HuH-7 (cell line): Measurements from ENCODE around the gene TMEM163.

Source experiments
- DNase-seq: peaks from one replicate; pipeline ENCODE4 v3.0.0; 2011; ENCODE audit warnings: low spot score

TMEM163 gene

DNA sequence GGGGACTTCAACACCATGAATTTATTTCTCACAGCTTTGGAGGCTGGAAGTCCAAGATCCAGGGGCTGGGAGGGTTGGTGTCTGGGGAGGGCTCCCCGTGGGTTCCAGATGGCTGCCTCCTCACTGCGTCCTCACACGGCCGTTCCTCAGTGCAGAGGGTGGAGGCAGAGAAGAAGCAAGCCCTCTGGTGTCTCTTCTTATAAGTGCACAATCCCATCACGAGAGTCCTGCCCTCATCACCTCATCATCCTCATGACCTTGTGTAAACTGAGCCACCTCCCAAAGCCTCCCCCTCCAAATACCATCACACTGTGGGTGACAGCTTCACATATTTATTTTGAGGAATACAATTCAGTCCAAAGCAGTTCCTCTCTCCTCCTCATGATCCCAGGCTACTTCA is 26.3 kb downstream of the TMEM163 start:
- DNase-seq: no peak

DNA sequence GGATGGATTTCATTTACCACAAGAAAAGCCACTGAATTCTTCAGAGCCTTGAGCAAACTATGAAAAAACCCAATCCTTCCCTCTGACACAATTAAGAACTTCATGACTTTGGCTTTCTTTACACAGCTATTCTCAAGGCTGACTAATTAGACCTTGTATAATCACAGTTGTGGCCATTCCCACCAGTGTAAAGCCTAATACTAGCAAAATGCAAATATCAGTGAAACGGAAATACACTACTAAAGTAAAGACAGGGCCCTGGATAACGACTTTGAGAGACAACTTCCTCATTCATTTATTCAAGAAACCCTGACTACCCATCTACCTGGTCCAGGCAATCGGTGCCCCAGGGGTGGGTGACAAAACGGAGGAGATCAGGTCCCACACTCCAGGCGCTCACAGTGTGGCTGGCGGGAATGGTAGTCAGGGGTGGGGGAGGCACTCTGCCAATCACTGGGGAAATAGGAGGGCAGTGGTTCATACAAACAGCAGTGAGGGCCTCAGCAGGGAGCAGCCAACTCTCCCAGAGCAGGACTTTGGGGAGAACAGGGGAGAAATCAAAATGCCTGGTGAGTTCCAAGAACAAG is 28.1 kb downstream of the TMEM163 start:
- DNase-seq: no peak

DNA sequence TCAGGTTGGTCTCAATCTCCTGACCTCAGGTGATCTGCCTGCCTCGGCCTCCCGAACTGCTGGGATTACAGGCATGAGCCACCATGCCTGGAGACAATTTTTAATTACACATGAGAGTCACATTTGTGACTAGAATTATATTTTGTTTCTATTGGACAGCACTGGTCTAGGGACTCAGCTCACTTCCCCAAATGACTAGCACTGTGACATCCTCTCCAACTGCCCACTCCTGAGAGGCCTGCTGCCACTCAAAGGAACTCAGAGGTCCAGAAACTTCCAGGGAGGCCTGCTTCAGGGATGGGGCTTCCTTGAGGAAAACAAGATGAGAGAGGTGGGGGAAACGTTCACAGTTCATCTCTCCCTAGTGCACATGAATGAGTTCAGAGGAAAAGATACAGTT is 29.5 kb downstream of the TMEM163 start:
- DNase-seq: no peak

DNA sequence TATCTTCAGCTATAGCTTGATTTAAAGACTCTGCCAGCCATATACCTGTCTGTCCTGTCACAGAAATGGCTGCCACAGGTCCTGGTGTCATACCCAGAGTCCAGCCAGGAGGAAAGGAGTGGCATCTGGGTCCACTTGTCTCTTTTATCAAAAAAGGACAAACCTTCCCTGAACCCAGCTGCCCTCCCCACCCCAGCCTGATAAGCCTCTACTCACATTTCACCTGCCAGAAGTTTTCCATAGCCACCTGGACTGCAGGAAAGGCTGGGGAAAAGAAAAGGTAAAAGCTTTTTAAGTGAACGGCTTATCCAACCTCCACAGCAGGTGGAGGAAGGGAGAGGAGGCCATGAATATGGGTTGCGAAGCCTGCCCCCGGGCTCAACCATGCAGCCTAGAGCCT is 32.8 kb downstream of the TMEM163 start:
- DNase-seq: no peak

DNA sequence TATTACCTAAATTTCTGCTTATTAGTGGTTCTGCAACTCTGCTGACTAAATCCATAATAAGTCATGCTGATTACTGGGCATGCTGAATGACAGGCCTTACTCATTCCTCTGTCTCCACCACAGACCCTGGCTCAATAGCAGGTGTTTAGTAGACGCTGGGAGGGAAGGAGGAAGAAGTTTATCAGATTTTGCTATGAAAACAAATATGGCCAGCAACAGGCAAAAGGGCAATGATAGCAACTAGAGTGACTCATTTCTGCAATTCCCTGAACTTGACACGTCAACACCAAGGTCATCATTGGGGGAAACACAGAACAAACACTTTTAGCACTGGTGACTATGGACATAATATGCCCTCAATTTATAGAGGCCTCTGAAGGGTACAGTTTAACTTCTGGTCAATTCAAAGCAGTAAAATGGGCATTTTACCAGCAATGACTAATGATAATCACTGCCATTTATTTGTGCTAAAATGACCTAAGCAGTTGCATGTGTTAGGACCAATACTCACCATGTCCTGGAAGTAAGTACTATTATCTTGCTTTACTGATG is 35.2 kb downstream of the TMEM163 start:
- no peak for DNase-seq

DNA sequence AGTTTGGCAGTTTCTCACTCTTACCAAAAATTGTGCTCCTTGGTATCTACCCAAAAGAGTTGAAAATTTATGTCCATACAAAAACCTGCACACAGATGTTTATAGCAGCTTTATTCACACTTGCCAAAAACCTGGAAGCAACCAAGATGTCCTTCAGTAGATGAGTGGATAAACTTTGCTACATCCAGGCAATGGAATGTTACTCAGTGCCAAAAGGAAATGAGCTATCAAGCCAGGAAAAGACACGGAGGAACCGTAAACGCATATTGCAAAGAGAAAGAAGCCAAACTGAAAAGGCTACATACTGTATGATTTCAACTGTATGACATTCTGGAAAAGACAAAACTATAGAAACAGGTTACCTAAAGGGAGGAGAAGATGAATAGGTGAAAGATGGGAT is 36.1 kb downstream of the TMEM163 start:
- no peak for DNase-seq

DNA sequence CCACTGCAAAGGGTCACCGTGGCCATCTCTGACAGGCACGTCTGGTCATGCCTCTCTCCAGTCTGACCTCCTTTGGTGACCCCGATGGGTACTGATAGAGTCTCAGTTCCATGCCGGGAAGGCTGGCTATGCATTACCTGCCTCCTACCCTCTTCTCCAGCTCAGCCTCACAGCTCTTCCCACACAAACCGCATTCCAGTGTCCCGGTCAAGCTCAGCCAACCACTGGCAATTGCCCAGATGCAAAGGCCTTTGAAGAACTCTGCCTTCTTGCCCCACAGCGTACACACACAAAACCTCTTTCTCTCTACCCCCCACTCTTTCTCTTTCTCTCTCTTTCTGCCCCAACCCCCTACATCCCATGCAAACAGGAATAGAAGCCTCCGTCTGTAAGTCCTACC is 37.6 kb downstream of the TMEM163 start:
- DNase-seq: no peak

DNA sequence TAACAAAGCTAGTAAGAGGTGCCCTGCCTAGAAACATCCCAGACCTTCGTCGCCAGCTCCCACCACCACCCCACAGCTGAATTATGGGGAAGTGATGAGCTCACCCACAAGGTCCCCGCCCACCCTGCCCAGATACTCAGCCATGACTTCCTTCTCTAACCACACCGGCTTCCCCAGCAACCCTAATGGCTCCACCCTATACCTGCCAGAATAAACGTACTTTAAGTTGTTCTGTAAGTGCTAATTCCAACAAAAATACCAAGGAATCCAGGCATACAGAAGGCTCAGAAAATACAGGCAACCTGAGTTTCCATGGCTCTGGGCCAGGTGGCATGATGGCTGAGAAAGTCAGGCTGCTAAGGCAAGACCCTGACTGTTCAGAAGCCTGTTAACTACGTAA is 39.1 kb downstream of the TMEM163 start:
- DNase-seq: no peak

DNA sequence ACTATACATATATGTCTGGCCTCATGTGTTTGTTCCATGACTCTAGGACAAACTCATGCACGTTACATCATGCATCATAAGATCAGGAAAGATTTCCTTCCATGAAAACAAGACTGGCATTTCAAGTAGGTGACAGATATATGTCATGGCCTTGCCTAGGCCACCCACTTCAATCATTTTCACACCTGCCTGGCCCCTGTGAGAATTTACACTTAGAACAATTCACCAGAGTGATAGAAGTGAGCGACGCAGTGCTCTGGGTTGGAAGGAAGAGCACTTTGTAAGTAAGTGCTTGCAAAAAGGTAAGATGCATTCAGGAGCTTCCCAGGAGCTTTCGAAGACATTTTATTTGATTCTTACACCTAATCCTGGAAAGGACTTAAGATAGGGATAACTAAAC is 39.5 kb downstream of the TMEM163 start:
- no peak for DNase-seq

DNA sequence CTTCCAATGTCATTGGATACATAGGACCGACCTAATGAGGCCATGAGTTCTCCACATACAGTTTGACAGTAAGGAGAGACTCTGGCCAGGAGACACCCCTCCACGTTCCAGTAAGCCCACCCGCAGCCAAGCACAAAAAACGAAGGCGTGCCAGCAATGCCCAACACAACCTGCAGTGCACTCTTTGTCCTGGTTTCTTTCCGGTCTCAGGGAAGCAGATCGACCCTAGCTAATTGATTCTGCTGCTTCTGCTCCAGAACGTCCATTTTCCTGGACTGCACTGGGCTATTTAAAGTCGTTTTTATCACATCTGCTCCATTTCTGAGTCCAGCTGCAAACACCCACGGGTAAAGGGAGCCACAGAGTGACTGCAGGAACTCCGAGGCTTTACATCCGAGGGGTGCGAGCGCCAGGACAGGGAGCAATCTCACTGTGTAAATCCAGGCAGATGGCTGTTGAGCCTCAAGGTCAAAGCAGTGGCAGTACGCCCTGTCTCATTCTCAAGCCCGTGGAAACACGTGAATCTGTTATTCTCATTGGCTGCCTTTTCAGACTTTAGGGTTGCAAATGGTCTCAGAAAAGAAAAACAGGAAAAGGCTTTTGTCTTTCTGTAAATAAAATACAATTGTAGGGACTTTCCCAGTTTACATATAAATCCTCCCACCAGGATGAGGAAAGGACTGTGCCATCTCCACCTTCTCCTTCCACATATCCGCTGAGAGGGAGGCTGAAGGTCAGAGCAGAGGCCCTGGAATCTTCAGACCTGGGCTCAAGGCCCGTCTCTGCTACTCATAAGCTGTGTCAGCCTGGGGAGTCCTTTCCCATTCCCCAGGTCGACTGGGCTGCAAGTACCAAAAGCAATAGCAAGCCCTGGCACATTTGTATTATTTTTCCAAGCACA is 40.7 kb downstream of the TMEM163 start:
- no peak for DNase-seq

DNA sequence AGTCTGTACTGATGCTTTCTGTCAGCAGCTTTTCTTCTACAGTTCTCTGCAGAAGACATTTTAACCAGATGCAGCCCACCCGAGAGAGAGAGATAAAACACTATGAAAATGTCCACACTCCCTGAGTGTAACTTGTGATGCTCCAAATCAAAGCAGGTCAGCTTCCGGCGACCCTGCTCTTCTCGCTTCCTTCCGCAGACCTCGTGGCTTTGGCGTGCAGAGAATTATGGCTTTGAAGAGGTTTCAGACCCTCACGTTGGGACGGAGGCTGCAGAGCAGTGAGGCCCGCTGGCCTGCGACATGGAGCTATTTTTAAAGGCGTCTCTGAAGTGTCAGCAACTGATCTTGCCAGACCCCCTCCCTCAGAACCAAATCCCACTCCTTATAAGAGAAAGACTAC is 41.8 kb downstream of the TMEM163 start:
- no peak for DNase-seq

DNA sequence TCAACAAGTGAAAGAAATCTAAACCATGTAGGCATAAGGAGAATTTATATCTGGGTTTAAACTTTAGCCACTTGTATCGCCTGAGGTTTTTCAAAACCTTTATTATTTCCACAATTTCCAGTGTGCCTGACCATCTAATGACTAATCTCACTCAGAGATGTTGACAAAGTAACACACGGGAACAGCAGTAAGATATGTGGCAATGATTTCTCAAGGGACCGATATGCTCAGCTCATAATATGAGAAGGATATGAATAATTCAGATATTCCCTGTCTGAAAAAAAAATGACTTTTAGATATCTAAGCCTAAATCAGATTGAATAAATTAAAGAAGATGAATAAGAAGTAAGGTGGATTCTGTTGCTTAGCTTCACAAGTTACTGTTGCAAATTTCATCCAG is 43.5 kb downstream of the TMEM163 start:
- no peak for DNase-seq

DNA sequence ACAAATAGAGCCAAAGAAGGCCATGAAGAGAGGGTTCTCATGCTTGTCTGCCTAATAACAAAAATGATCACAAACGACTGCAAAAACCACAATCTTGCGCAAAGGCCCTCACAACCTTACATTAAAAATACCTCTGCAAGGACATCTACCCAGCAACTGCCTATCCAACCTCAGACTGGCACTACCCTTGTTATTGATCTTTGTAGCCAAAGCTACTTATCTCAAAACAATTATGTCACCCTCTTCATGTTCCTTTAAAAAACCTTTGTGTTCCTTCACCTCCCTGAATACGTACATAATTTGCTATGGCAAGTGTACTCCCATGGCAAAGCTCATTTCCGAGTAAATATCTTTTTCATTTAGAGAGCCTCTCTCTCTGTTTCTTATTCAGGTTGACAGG is 44.1 kb downstream of the TMEM163 start:
- no peak for DNase-seq

DNA sequence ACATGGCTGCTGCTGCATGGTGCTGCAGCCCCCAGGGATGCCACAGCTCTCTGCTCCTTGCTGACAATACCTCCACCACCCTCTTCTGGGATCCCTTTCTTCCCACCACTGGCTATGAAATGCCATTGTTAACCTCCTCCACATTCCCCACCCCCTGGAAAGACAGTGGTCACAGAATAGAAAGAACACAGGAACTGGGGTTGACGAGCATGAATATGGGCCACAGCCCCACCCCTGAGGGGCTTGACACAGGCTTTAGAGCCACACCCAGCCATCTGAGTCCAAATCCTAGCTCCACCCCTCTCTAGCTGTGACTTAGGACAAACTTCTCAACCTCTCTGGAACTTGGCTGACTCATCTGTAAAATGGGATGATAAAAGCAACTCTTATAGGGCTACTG is 47.3 kb downstream of the TMEM163 start:
- no peak for DNase-seq

DNA sequence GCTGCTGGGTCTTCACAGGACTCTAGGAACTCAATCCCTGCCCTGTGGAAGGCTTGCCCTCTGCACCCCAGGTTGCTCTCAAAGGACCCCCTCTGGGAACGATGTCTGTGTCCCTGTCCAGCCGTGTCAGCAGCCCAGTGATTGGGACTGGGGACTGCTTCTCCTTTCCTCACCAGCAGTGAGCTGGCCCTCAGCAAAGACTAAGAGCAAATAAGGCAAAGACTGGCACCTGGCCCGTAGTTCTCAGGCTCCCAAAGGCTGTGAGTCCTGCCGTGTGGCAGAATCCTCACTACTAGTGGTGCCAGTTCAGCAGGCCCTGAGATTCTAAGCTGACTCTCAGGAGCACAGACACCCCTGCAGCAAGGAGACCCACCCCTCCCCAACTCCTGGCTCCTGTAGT is 47.8 kb downstream of the TMEM163 start:
- DNase-seq: no peak

DNA sequence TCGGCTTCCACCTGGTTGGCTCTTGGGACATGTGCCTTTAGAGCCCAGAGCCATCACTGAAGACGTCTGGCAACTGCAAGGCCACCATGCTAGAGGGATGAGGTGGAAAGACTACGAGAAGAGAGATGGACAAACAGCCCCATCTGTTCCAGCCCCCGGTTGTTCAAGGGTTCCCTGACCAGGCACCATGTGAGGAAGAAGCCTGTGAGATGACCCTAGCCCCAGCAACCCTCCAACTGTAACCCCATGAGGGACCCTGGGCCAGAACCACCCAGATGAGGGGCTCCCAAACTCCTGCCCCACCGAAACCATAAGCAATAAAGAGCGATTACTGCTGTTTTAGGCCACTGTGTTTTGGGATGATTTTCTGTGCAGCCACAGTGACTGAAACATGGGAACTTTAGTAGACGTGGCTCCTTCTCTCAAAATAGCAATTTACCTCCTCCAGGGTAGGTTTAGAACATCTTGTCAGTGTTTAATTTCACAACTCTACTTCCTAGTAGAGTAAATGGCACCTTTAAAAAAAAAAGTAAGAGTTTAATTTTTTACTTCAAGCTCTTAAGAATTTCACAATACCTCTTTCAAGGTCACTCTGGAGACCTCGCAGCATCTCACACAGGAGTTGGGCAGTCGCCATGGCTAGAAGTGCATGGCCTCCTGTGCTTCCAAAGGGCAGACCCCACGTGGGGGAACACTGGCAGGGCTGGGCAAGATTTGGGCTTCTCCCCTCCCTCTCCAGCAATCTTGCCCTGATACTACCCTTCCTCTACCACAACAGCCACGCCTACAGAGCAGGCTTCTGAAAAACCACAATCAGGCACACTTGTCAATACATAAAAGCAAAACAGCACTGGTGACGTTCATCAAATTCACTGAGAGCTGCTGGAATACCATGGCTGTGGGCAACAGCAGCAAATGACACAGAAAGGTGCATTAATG is 48.8 kb downstream of the TMEM163 start:
- DNase-seq: no peak

DNA sequence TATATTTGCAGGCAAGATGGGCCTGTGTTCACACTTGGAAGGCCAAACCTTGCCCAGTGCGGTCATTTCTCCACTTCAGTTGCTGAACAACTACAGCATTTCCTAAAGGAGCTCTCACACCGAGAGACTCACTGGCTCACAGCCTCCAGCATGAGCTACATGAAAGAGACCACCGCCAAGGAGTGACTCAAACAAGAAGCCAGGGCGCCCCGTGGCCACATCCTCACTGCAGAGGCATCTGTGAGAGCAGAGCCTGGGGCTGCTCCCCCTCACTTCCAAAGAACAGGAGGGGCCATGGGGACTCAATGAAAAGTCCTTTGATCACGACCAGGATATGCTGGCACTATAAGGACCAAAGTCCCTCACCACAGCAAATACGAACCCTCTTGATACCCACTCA is 50.0 kb downstream of the TMEM163 start:
- DNase-seq: no peak

DNA sequence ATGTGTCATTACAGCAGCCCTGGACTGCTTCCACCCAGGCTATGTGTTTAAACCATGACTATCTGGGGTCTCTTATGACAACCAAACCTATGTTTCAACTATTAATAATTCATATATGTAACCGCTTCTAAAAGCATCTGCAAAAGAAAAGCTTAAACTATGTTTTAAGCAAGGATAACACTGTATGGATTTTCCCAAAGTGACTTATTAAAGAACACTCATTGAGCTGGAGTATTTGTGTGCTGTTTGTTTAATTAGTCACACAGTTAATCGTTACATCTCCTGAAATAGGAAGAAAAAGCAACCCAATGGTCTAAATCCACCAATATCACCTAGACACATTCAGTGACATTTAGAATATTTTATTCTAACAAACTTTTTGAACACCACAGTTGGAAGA is 51.3 kb downstream of the TMEM163 start:
- DNase-seq: no peak

DNA sequence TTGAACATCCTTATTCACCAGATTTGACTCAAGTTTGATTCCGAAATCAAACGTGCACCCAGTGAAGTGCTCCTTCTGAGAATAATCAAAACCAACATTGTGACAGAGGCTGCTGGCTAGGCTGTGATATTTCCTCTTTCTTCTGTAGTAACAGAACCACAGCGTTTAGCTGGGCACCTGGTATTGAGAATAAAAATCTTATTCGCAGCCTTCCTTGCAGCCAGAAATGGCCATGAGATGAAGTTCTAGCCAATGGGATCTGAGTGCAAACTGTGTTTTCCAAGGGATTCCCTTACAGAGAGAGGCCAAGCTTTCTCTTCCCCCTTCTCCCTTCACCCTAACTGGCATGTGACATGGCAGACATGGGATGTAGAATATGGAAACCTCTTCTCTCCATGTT is 51.7 kb downstream of the TMEM163 start:
- DNase-seq: no peak

DNA sequence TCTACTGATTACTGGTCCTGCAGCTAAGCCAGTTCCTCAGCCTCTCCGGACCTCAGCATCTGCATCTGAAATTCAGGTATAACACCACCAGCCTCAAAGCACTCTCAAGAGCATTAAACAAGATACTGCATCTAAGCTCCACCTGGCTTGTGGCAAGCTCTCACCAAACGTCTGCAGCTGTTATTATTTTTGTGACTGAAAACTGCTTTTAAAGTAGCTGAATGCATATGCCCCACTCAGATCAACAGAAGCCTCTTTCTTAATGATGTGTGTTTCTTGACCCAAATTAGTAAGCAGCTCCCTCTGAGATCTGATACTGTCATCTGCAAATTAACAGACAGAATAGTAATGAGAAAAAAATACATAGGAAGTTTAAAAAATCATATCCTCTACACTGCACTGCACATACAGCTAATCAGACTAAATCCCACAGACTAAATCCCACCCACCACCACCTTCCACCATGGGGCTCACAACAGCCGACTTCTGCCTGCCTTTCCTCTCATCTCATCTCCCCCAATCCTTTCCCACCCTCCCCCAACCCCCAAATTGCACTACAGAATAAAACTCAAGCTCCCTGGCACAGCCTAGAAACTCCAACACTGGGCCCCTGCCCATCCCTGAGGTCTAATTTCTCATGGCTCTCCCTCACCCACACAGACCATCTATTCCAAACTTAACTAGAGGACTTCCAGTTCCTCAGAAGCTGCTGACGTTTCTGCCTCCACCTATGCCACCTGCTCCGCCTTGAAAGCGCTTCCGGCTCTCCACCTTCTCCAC is 52.9 kb downstream of the TMEM163 start:
- no peak for DNase-seq
